ENCODE measurements around the gene TMEM175.

DNA sequence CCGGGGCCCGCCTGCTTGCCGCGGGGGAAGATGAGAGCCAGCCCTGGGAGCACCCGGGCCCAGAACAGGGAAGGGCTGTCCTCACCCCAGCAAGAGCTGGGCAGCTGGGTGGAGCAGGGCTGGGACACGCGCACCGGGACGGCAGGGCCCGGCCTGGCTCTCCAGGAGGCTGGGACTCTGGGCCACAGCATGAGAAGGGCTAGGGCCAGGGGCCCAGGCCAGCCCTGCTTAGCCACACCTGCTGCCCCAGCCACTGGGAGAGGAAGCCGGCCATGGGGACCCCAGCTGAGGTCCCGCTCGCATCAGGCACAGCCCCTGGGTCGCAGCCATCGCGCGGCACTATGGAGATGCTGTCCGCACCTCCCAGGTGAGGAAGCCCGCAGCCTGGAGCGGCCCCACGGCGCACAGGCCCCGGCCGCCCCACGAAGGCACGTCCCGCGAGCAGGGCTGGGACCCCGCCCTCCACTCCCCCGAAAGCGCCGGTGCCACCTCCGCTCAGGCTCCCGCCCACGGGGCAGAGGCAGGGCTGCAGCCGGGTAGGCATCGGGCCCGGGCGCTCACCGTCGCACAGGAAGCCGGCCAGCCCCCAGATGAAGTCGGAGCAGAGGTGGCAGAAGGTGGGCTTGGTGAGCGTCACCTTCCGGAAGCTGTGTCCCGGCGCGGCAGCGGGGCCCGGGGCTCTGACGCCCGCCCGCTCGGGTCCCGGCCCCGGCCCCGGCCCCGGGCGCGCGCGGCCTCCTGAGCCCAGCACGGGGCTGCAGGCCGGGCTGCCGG, 40.6 kb downstream of the TMEM175 start:
- TF ChIP-seq CTCF (IDR thresholded peaks at IDR 0.05; ENCODE audit: insufficient read depth, low read length) (no peak), GABPA (IDR thresholded peaks at IDR 0.05; ENCODE audit: low read depth) (no peak), POLR2AphosphoS5 (IDR thresholded peaks at IDR 0.05; ENCODE audit: low read depth) (no peak), REST (IDR thresholded peaks at IDR 0.05; ENCODE audit: insufficient replicate concordance, low read depth) (no peak), SPI1 (IDR thresholded peaks at IDR 0.05; ENCODE audit: borderline replicate concordance, low read depth) (no peak)

Data from HL-60 (cell line).